A549 (cell line): ENCODE results near the gene ITPKC.

ENCODE experiments used
- CEBPB ChIP-seq, 2 experiments: fragments of >200 bp in 1 of 2; sonication (Bioruptor Twin) in 1 of 2; formaldehyde crosslinking in 1 of 2; IDR thresholded peaks; 2 replicates each; pipeline ENCODE4 v1.6.1; 2012 to 2016
- EP300 ChIP-seq, 2 experiments: fragments of >200 bp; sonication (Bioruptor Twin); formaldehyde crosslinking; IDR thresholded peaks; 2 replicates in 1 of 2; 3 replicates in 1 of 2; pipeline ENCODE4 v1.6.1; 2016 to 2017
- ESRRA ChIP-seq: fragments of 150-350 bp; IDR thresholded peaks from 2 replicates; pipeline ENCODE4 v1.6.1; 2014; ENCODE audit warnings: mild to moderate bottlenecking, low read length, borderline replicate concordance
- JUN ChIP-seq, 2 experiments: fragments of >200 bp; sonication (Bioruptor Twin); formaldehyde crosslinking; IDR thresholded peaks; 2 replicates in 1 of 2; 3 replicates in 1 of 2; pipeline ENCODE4 v1.6.1; 2016 to 2017
- KDM5A ChIP-seq: fragments of 200-600 bp; sonication (generic); IDR thresholded peaks from 2 replicates; pipeline ENCODE4 v1.6.1; 2016; ENCODE audit warnings: antibody characterized with exemption, mild to moderate bottlenecking
- MAFK ChIP-seq: fragments of 450-650 bp; IDR thresholded peaks from 2 replicates; pipeline ENCODE4 v1.6.1; 2014; ENCODE audit not compliant: partially characterized antibody
- RFX5 ChIP-seq: fragments of 450-650 bp; IDR thresholded peaks from 2 replicates; pipeline ENCODE4 v1.7.1; 2014; ENCODE audit warnings: antibody characterized with exemption, mild to moderate bottlenecking, moderate library complexity
- RNF2 ChIP-seq: fragments of 200-600 bp; sonication (generic); IDR thresholded peaks from 2 replicates; pipeline ENCODE4 v1.6.1; 2016; ENCODE audit warnings: low read depth, mild to moderate bottlenecking, antibody characterized with exemption, moderate library complexity, borderline replicate concordance
- SMC3 ChIP-seq: fragments of >200 bp; sonication (Bioruptor Twin); formaldehyde crosslinking; IDR thresholded peaks from 3 replicates; pipeline ENCODE4 v1.6.1; 2018; ENCODE audit warnings: inconsistent platforms
- ZC3H11A ChIP-seq: fragments of 450-650 bp; IDR thresholded peaks from 2 replicates; pipeline ENCODE4 v1.6.1; 2014; ENCODE audit warnings: antibody characterized with exemption, mild to moderate bottlenecking
- TF ChIP-seq, protein P1 (sequence below): fragments of >200 bp; sonication (Bioruptor Twin); formaldehyde crosslinking; IDR thresholded peaks from 3 replicates; pipeline ENCODE4 v1.5.1; 2016
- TF ChIP-seq, protein P2 (sequence below): IDR thresholded peaks from 2 replicates; pipeline ENCODE4 v1.6.1; 2012

DNA sequence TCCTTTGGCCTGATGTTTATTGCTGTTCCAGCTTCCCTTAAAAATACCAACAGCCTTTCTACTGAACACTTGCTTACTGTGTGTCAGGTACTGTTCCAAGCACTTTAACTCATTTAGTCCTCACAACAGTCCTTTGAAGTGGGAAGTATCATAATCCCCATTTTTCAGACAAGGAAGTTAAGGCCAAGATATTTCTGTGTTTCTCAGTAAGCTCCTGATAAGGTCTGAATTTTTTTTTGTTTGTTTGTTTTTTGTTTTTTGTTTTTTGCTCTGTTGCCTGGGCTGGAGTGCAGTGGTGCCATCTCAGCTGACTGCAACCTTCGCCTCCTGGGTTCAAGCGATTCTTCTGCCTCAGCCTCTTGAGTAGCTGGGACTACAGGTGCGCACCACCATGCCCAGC is 41.6 kb downstream of the ITPKC start:
- TF ChIP-seq ESRRA = no peak
- no peak for TF ChIP-seq RNF2
- TF ChIP-seq SMC3 = no peak
- no peak for TF ChIP-seq JUN (IDR thresholded peaks at IDR 0.05)
- TF ChIP-seq, protein P1, sequence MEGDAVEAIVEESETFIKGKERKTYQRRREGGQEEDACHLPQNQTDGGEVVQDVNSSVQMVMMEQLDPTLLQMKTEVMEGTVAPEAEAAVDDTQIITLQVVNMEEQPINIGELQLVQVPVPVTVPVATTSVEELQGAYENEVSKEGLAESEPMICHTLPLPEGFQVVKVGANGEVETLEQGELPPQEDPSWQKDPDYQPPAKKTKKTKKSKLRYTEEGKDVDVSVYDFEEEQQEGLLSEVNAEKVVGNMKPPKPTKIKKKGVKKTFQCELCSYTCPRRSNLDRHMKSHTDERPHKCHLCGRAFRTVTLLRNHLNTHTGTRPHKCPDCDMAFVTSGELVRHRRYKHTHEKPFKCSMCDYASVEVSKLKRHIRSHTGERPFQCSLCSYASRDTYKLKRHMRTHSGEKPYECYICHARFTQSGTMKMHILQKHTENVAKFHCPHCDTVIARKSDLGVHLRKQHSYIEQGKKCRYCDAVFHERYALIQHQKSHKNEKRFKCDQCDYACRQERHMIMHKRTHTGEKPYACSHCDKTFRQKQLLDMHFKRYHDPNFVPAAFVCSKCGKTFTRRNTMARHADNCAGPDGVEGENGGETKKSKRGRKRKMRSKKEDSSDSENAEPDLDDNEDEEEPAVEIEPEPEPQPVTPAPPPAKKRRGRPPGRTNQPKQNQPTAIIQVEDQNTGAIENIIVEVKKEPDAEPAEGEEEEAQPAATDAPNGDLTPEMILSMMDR = no peak
- TF ChIP-seq KDM5A = no peak
- no peak for TF ChIP-seq EP300 (IDR thresholded peaks at IDR 0.05)
- no peak for TF ChIP-seq ZC3H11A
- TF ChIP-seq RFX5 = no peak
- no peak for TF ChIP-seq MAFK
- TF ChIP-seq, protein P2, sequence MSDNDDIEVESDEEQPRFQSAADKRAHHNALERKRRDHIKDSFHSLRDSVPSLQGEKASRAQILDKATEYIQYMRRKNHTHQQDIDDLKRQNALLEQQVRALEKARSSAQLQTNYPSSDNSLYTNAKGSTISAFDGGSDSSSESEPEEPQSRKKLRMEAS = no peak
- TF ChIP-seq CEBPB (IDR thresholded peaks at IDR 0.05) = no peak
